HG02870 (cell line): ENCODE measurements around the gene GPR176.
"Not testable (repeated sequence)": the region's sequence is repeated elsewhere in the genome, so short reads cannot be mapped to it uniquely, and the experiment has no call there.

Source experiments
- ATAC-seq: cut with Tn5 transposase; IDR thresholded peaks from one replicate; pipeline ENCODE4 v1.9.1; 2021; ENCODE audit warnings: mild to moderate bottlenecking, moderate library complexity; ENCODE audit not compliant: unreplicated experiment

GPR176 gene

GRCh38 chr15:39936187-39936586 is 16.1 kb upstream of the GPR176 start:
- ATAC-seq, result no peak

DNA sequence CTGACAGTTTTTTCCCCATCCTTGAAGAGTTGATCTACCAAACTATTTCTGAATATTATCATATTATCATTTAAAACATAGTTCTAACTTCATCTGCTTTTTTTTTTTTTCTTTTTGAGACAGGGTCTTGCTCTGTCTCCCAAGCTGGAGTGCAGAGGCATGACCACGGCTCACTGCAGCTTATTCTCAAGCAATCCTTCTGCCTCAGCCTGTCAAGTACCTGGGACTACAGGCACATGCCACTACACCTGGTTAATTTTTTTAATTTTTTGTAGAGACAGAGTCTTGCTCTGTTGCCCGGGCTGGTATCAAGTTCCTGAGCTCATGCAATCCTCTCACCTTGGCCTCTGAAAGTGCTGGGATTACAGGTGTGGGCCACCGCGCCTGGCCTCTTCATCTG is 15.2 kb upstream of the GPR176 start:
- no peak for ATAC-seq

GRCh38 chr15:39934397-39935071 is 14.5 kb upstream of the GPR176 start:
- ATAC-seq, result no peak

- ATAC-seq, result no peak
These were observed 11.5 kb upstream of the GPR176 start for GRCh38 chr15:39931615-39932014.

- no peak for ATAC-seq
These were observed 6.5 kb upstream of the GPR176 start for GRCh38 chr15:39926526-39926925.

DNA sequence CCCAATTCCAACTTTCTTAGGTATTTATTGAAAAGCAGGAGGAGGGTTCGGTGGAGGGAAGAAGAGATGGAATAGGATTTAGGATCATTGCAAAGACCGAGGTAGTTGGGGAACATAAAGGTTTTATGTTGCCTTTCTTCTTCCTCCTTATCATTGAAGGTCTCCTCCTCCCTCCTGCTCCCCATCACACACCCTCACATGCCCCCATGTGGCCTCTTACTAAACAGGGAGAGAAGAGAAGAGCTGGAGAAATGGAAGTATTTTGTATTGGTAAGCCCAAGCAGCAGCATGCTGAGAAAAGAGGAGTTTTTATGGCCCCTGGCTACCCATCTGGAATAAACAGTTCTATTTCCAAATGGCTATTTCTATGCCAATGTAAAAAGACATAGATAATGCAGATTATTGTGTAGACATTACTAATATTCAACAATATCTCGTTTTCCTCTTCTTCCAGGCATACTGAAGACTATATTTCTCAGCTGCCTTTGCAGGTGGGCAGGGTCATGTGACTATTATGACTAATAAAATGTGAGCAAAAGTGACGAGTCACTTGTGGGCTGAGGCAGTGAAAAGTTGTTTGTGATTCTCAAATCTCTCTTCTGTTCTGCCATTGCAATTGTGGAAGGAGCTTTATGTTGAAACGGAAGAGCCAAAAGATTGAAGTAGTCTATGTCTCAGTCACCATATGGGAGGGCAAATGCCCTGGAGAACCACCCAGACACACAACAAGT is 5.2 kb upstream of the GPR176 start:
- ATAC-seq, result no peak

DNA sequence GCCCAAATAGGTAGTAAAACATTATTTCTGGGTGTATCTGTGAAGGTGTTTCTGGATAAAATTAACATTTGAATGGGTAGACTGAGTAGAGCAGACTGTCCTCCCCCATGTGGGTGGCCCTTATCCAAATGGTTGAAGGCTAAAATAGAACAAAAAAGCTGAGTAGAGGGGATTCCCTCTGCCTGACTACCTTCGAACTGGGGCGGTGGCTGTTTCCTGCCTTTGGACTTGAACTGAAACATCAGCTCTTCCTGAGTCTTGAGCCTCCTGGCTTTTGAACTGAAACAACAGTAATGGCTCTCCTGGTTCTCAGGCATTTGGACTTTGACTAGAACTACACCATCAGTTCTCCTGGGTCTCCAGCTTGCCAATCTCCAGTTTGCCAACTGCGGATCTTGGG is 4.4 kb upstream of the GPR176 start:
- no peak for ATAC-seq

GRCh38 chr15:39922462-39923092 is 2.5 kb upstream of the GPR176 start:
- no peak for ATAC-seq

DNA sequence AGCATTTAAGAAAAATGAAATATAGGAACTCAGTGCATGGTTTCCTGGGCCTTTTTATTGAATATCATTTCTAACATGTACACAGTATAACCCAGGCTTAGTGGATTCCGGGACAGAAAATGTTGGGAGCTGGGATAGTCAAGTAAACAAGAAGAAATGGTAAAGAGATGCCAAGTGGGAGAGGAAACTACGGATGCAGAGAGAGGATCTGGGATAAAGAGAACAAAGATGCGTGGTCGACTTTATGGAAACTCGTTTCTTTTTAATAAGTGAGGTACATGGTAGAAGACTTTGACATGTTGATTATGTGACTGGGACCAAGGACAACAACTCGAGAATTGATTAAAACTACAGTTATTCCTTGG is 1.2 kb upstream of the GPR176 start:
- no peak for ATAC-seq

DNA sequence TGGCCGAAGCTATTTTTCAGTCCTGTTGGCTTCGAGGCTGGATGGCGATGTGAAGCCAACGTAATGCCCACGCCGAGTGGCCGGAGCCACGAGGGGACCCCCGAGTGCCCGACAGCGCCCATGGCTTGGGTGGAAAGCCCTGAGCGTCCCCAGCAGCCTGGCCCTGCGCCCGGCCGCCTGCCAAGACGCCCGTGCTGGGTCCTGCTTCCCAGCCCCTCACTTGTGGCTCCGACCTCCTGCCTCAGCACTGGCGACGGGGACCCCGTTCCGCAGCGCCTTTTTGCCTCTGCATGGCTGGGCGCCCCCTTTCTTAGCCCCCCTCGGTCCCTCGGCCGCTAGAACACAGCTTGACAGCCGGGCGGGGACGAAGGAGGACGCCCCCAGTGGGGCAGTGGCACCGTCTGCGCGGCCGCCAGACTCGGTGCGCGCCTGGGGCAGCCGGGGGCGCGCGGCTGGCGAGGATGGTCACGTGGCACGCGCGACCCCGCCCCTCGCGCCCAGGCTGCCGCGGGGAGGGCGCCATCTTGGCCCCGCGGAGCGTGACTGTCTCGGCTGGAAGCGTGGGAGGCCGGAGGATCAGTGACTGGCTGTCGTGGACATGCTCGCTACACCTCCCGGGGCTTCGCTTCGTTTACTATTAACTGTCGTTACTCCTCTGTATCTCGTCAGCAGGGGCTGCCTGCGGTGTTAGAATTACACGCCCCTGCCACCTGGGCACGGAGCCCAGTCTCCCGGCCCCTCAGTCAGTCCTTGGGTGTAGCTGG is 626 bp upstream of the GPR176 start:
- ATAC-seq, result peak; percentile 76

- ATAC-seq, result no peak
These were observed 687 bp downstream of the GPR176 start for GRCh38 chr15:39919411-39919747.

GRCh38 chr15:39918688-39919385 is 1.2 kb downstream of the GPR176 start:
- ATAC-seq, result no peak

DNA sequence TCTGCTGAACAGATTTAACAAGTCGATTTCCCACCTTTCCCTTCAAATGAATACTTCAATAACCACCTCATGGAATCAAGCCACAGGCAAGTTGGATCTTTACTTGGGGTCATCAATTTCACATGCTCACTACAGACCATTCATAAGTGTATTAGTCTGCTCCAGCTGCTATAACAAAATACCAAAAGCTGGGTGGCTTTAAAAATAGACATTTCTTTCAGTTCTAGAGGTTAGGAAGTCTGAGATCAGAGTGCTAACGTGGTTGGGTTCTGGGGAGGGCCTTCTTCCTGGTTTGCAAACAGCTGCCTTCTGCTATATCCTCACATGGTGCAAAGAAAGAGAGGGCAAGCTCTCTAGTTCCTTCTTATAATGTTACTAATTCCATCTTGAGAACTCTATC is 5.1 kb downstream of the GPR176 start:
- no peak for ATAC-seq

- ATAC-seq, result no peak
These were observed 11.1 kb downstream of the GPR176 start for GRCh38 chr15:39909007-39909406.

GRCh38 chr15:39908186-39908585 is 11.9 kb downstream of the GPR176 start:
- ATAC-seq, result no peak

DNA sequence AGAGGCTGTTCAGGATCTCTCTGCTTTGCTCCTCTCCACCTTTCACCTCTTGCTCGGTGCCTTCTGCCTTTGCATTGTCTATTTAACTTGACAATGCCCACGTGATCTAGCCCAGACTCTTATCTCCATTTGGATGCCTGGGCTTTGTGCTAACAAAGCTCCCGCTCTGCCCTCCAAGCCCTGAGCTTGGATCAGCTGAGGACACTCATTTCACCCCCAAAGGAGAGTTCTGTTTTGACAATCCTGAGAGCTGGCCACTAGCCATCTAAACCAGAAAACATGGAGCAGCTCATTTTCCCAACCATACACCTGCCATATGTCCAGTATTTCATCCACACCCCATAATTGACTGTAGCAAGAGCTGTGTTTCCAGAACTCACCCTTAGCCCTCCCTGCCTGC is 12.8 kb downstream of the GPR176 start:
- no peak for ATAC-seq

DNA sequence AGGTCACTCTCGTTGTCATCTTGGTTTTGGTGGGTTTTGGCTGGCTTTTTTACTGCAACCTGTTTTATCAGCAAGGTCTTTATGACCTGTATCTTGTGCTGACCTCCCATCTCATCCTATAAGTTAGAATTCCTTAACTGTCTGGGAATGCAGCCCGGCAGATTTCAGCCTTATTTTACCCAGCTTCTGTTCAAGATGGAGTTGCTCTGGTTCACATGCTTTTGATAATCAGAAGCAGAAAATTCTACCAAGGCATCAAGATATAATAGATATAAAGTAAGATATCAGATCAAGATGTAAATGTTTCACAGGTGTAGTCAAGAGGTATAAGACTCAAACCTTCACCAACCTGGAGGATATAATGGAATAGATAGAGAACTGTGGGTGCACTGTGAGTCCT is 16.0 kb downstream of the GPR176 start:
- ATAC-seq, result no peak

GRCh38 chr15:39898317-39898716 is 21.7 kb downstream of the GPR176 start:
- no peak for ATAC-seq

DNA sequence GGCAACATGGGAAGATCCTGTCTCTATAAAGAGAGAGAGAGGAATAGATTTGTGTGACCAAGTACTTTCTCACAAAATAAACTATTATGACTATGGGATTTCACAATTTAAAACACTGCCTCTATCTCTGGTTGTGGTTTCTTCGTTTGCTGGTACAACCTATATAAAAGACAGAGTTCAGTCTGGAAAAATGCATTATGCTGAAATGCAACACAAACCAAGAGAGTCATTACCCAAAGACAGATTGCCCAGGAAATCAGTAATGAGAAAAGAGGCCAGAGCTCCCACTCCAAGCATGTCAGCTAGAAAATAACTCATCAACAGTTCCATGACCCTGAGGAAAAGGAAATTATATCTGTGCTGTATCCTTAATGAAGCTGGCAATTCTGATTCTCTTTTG is 23.2 kb downstream of the GPR176 start:
- no peak for ATAC-seq

- ATAC-seq, result no peak
These were observed 24.0 kb downstream of the GPR176 start for GRCh38 chr15:39896101-39896500.

GRCh38 chr15:39893051-39893450 is 27.0 kb downstream of the GPR176 start:
- ATAC-seq, result not testable (repeated sequence)
